H9 (cell line): ENCODE results near the gene EGR4. TPM values are rescaled to one million over a fixed set of nuclear protein-coding genes. Genes with fewer than 3 reads are reported as not detected.

Experiments used
- DNase-seq: peaks from one replicate; pipeline ENCODE4 v3.0.0-alpha.2; 2017
- H2AFZ ChIP-seq: one replicate; pipeline ENCODE4 v1.6.1; 2013; ENCODE audit warnings: mild to moderate bottlenecking, low read length, control low read depth, moderate library complexity
- H2AK5ac ChIP-seq: 2 replicates; pipeline ENCODE4 v1.6.1; 2013; ENCODE audit warnings: low read length, control low read depth, mixed read lengths; ENCODE audit not compliant: insufficient read length
- H2BK120ac ChIP-seq: one replicate; pipeline ENCODE4 v1.6.1; 2013; ENCODE audit warnings: low read depth, mild to moderate bottlenecking, low read length, control low read depth, inconsistent platforms; ENCODE audit not compliant: poor library complexity, severe bottlenecking
- H2BK12ac ChIP-seq: 2 replicates; pipeline ENCODE4 v1.6.1; 2013; ENCODE audit warnings: low read length, control low read depth, mixed read lengths, low read depth; ENCODE audit not compliant: insufficient read length
- H2BK15ac ChIP-seq: 2 replicates; pipeline ENCODE4 v1.6.1; 2013; ENCODE audit warnings: low read depth, low read length, control low read depth
- H2BK20ac ChIP-seq: one replicate; pipeline ENCODE4 v1.6.1; 2013; ENCODE audit warnings: low read depth, mild to moderate bottlenecking, low read length, control low read depth, inconsistent platforms; ENCODE audit not compliant: poor library complexity, severe bottlenecking
- H2BK5ac ChIP-seq: 2 replicates; pipeline ENCODE4 v1.6.1; 2013; ENCODE audit warnings: low read length, control low read depth, mixed read lengths; ENCODE audit not compliant: insufficient read length
- H3K14ac ChIP-seq: 2 replicates; pipeline ENCODE4 v1.6.1; 2013; ENCODE audit warnings: low read length, control low read depth; ENCODE audit not compliant: insufficient read depth
- H3K18ac ChIP-seq: 2 replicates; pipeline ENCODE4 v1.6.1; 2013; ENCODE audit warnings: low read depth, mild to moderate bottlenecking, mixed read lengths, low read length, control low read depth; ENCODE audit not compliant: insufficient read length
- H3K23ac ChIP-seq: 2 replicates; pipeline ENCODE4 v1.6.1; 2013; ENCODE audit warnings: low read length, control low read depth, mixed read lengths, low read depth; ENCODE audit not compliant: insufficient read length
- H3K23me2 ChIP-seq: 2 replicates; pipeline ENCODE4 v1.6.1; 2013; ENCODE audit warnings: low read depth, mild to moderate bottlenecking, mixed read lengths, low read length, control low read depth; ENCODE audit not compliant: insufficient read length, poor library complexity, severe bottlenecking
- H3K27ac ChIP-seq: 2 replicates; pipeline ENCODE4 v1.5.1; 2013; ENCODE audit warnings: low read length, control low read depth, mixed read lengths, low read depth; ENCODE audit not compliant: insufficient read length
- H3K27me3 ChIP-seq: 2 replicates; pipeline ENCODE4 v1.6.1; 2013; ENCODE audit warnings: low read length, control low read depth, inconsistent platforms; ENCODE audit not compliant: insufficient read depth
- H3K4ac ChIP-seq: 2 replicates; pipeline ENCODE4 v1.6.1; 2013; ENCODE audit warnings: low read depth, mild to moderate bottlenecking, control low read depth, inconsistent platforms, low read length, moderate library complexity
- H3K4me1 ChIP-seq: 2 replicates; pipeline ENCODE4 v1.6.1; 2013; ENCODE audit warnings: low read length, control low read depth, inconsistent platforms; ENCODE audit not compliant: insufficient read depth
- H3K4me2 ChIP-seq: 2 replicates; pipeline ENCODE4 v1.6.1; 2013; ENCODE audit warnings: low read length, control low read depth, mixed read lengths; ENCODE audit not compliant: insufficient read length, insufficient read depth
- H3K56ac ChIP-seq: 2 replicates; pipeline ENCODE4 v1.6.1; 2013; ENCODE audit warnings: low read depth, mild to moderate bottlenecking, mixed read lengths, low read length, control low read depth; ENCODE audit not compliant: insufficient read length
- H3K79me1 ChIP-seq: 2 replicates; pipeline ENCODE4 v1.6.1; 2013; ENCODE audit warnings: low read depth, mild to moderate bottlenecking, moderate library complexity, low read length, control low read depth, inconsistent platforms; ENCODE audit not compliant: insufficient read depth, poor library complexity, severe bottlenecking
- H3K79me2 ChIP-seq: 2 replicates; pipeline ENCODE4 v1.6.1; 2013; ENCODE audit warnings: low read length, control low read depth, inconsistent platforms; ENCODE audit not compliant: insufficient read depth
- H3K9ac ChIP-seq: 2 replicates; pipeline ENCODE4 v1.6.1; 2013; ENCODE audit warnings: low read length, control low read depth, mixed read lengths; ENCODE audit not compliant: insufficient read length; ENCODE audit errors: extremely low read depth
- H3K9me3 ChIP-seq: one replicate; pipeline ENCODE4 v1.6.1; 2013; ENCODE audit warnings: low read depth, low read length, inconsistent platforms; ENCODE audit not compliant: control insufficient read depth
- H3T11ph ChIP-seq: one replicate; pipeline ENCODE4 v1.6.1; 2013; ENCODE audit warnings: mild to moderate bottlenecking, low read length, control low read depth, inconsistent platforms
- H4K20me1 ChIP-seq: one replicate; pipeline ENCODE4 v1.6.1; 2013; ENCODE audit not compliant: control insufficient read depth, insufficient read length, insufficient read depth
- H4K5ac ChIP-seq: 2 replicates; pipeline ENCODE4 v1.6.1; 2013; ENCODE audit warnings: low read depth, mild to moderate bottlenecking, mixed read lengths, low read length, control low read depth; ENCODE audit not compliant: insufficient read length
- H4K8ac ChIP-seq: replicated peaks from 2 replicates; pipeline ENCODE4 v1.6.1; 2013; ENCODE audit warnings: low read length, control low read depth, mixed read lengths, low read depth; ENCODE audit not compliant: insufficient read length
- H4K91ac ChIP-seq: 2 replicates; pipeline ENCODE4 v1.6.1; 2013; ENCODE audit warnings: low read depth, mild to moderate bottlenecking, moderate library complexity, mixed read lengths, low read length, control low read depth; ENCODE audit not compliant: insufficient read length
- H3K27ac Mint-ChIP-seq, 3 experiments: 2 replicates in 2 of 3; 3 replicates in 1 of 3; pipeline ENCODE4 v1.8.0; 2020 to 2021; ENCODE audit warnings: mixed read lengths in 3 of 3, mild to moderate bottlenecking in 1 of 3, moderate library complexity in 1 of 3
- H3K27me3 Mint-ChIP-seq: 2 replicates; pipeline ENCODE4 v1.8.0; 2021; ENCODE audit warnings: low read depth, mild to moderate bottlenecking, moderate library complexity, mixed read lengths
- H3K36me3 Mint-ChIP-seq, 3 experiments: 2 replicates in 2 of 3; 3 replicates in 1 of 3; pipeline ENCODE4 v1.8.0; 2020 to 2021; ENCODE audit warnings: low read depth in 3 of 3, mixed read lengths in 3 of 3; ENCODE audit not compliant: insufficient read depth in 1 of 3
- H3K4me1 Mint-ChIP-seq, 2 experiments: 2 replicates each; pipeline ENCODE4 v1.8.0; 2020; ENCODE audit warnings: mixed read lengths in 2 of 2
- H3K4me3 Mint-ChIP-seq, 2 experiments: 2 replicates in 1 of 2; 3 replicates in 1 of 2; pipeline ENCODE4 v1.8.0; 2020 to 2021; ENCODE audit warnings: mild to moderate bottlenecking in 2 of 2, mixed read lengths in 2 of 2, moderate library complexity in 1 of 2
- H3K9me3 Mint-ChIP-seq, 2 experiments: 2 replicates in 1 of 2; 3 replicates in 1 of 2; pipeline ENCODE4 v1.8.0; 2020; ENCODE audit warnings: mild to moderate bottlenecking in 2 of 2, mixed read lengths in 2 of 2, moderate library complexity in 1 of 2
- WGBS: extraction: QIAGEN DNeasy Blood & Tissue Kit; methylation state at CpG from one replicate; pipeline ENCODE4 v1.1.7; 2013; ENCODE audit warnings: missing lambda C conversion rate, low lambda C conversion rate, mixed read lengths; ENCODE audit not compliant: insufficient read length; ENCODE audit errors: extremely low coverage; 5-methylcytosine and 5-hydroxymethylcytosine counted together
- total RNA-seq: library from RNA; stranded (reverse); gene quantifications from 2 replicates; pipeline ENCODE4 v1.2.1, GENCODE V29; 2021
- TF ChIP-seq, protein P1 (sequence below): fragments of 200-600 bp; sonication (generic); conservative IDR thresholded peaks from 3 replicates; pipeline ENCODE4 v1.8.0; 2021; ENCODE audit warnings: antibody characterized with exemption, mild to moderate bottlenecking

The EGR4 gene
- total RNA-seq, 1 experiment from 2014 or later: 0.85 TPM

DNA sequence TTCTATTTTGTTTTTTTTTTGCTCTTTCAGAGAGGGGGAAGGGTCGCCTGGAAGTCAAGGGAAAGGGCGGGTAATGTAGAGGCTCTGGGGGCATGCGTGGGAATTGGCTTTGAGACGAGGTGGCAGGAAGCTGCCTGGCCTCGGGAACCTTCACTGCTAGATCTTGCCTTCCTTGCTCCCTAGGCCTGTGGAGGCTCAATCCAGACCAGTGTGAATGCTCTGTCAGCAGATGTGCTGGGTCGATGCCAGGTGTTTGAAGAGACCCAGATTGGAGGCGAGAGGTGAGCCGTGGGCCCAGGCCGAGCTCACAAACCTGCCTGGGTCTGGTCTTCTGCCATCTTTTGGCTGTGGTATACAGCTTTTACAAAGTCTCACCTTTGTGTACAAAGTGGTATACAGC, 43.7 kb downstream of the EGR4 start:
- Histone ChIP-seq H3K27me3 (no peaks in the 10 kb centered on the region), H3K4me1 (no peaks in the 10 kb centered on the region), H3K56ac (no peak overlapping the region), H2BK12ac (no peak overlapping the region), H2AK5ac (no peak overlapping the region), H2AFZ (no peak overlapping the region), H3K79me1 (no peaks in the 10 kb centered on the region), H4K5ac (no peak overlapping the region), H3K14ac (no peak overlapping the region), H3K23me2 (no peaks in the 10 kb centered on the region), H3K9me3 (no peaks in the 10 kb centered on the region), H3K4ac (no peak overlapping the region), H3K4me2 (no peak overlapping the region), H2BK5ac (no peak overlapping the region), H3K79me2 (no peaks in the 10 kb centered on the region), H3K27ac (no peak overlapping the region), H2BK20ac (no peak overlapping the region), H3K9ac (no peak overlapping the region), H3K18ac (no peak overlapping the region), H4K91ac (no peak overlapping the region), H2BK120ac (no peak overlapping the region), H4K8ac (no peak overlapping the region), H3K23ac (no peak overlapping the region), H4K20me1 (no peaks in the 10 kb centered on the region), H2BK15ac (no peak overlapping the region), H3T11ph (no peak overlapping the region)
- Mint-ChIP-seq H3K4me3 (no peak overlapping the region), H3K27ac (no peak overlapping the region), H3K4me1 (no peaks in the 10 kb centered on the region), H3K9me3 (no peaks in the 10 kb centered on the region), H3K27me3 (no peaks in the 10 kb centered on the region), H3K36me3 (peaks cover 61 to 98% (median 84%) of the 10 kb centered on the region in 3 experiments)
- no CpG with 5 or more reads among the region's 9 CpGs for WGBS
- no peak for DNase-seq
- TF ChIP-seq, protein P1, sequence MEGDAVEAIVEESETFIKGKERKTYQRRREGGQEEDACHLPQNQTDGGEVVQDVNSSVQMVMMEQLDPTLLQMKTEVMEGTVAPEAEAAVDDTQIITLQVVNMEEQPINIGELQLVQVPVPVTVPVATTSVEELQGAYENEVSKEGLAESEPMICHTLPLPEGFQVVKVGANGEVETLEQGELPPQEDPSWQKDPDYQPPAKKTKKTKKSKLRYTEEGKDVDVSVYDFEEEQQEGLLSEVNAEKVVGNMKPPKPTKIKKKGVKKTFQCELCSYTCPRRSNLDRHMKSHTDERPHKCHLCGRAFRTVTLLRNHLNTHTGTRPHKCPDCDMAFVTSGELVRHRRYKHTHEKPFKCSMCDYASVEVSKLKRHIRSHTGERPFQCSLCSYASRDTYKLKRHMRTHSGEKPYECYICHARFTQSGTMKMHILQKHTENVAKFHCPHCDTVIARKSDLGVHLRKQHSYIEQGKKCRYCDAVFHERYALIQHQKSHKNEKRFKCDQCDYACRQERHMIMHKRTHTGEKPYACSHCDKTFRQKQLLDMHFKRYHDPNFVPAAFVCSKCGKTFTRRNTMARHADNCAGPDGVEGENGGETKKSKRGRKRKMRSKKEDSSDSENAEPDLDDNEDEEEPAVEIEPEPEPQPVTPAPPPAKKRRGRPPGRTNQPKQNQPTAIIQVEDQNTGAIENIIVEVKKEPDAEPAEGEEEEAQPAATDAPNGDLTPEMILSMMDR: no peak
